Right lobe of liver (tissue), 6 donors: Measurements from ENCODE around the gene APLF. TPM values are rescaled to one million over a fixed set of nuclear protein-coding genes. Genes with fewer than 3 reads are reported as not detected.

ENCODE experiments used
- ATAC-seq, 4 donors: fragments of 200-7000 bp; cut with Tn5 transposase; one replicate each; pipeline ENCODE4 v1.9.1; 2020; ENCODE audit warnings: mild to moderate bottlenecking in 4 of 4, moderate library complexity in 4 of 4
- DNase-seq, 3 donors: peaks; one replicate each; pipeline ENCODE4 v3.0.0-alpha.2; 2020
- H3K27ac ChIP-seq, 3 donors: fragments of 200-600 bp; one replicate each; pipeline ENCODE4 v1.8.0; 2022
- H3K27me3 ChIP-seq, 2 donors: fragments of 200-600 bp; one replicate each; pipeline ENCODE4 v1.8.0; 2022
- H3K36me3 ChIP-seq, 4 donors: fragments of 200-600 bp; sonication (generic) in 1 of 4; one replicate each; pipeline versions ENCODE4 v1.5.1 to v1.8.0; 2017 to 2022; ENCODE audit warnings: control low read depth in 1 of 4
- H3K4me1 ChIP-seq, 4 donors: fragments of 200-600 bp; sonication (generic) in 1 of 4; one replicate each; pipeline versions ENCODE4 v1.5.1 to v1.8.0; 2017 to 2022; ENCODE audit warnings: control low read depth in 1 of 4
- H3K4me3 ChIP-seq, 3 donors: fragments of 200-600 bp; one replicate each; pipeline ENCODE4 v1.8.0; 2022
- H3K9me3 ChIP-seq, 4 donors: fragments of 200-600 bp; sonication (generic) in 1 of 4; one replicate each; pipeline versions ENCODE4 v1.5.1 to v1.8.0; 2017 to 2022; ENCODE audit warnings: control low read depth in 1 of 4
- POLR2A ChIP-seq: fragments of 450-650 bp; IDR thresholded peaks from one replicate; pipeline ENCODE4 v1.6.1; 2017; ENCODE audit warnings: antibody characterized with exemption, mild to moderate bottlenecking
- WGBS: methylation state at CpG from one replicate; pipeline ENCODE4 v1.1.6; 2018; ENCODE audit warnings: low coverage, low lambda C conversion rate; ENCODE audit not compliant: insufficient coverage; ENCODE audit errors: missing lambda C conversion rate; 5-methylcytosine and 5-hydroxymethylcytosine counted together
- intact Hi-C, 2 donors: fragments of 100-400 bp; cut with DNase I; formaldehyde crosslinking; loops; one replicate each; pipeline versions ENCODE4 v1.11.2 to v1.14.1; 2022
- total RNA-seq, 6 experiments: library from RNA; depleted of rRNA in 2 of 6; stranded (reverse); fragments of >200 nt in 2 of 6; fragmentation: NEBNext Ultra II Directional in 3 of 6; extraction: Animal tissue kit (Norgen Biotek cat#: 25700) in 3 of 6; gene quantifications; one replicate each; pipeline versions ENCODE4 v1.1.0 to v1.2.4, GENCODE V29; 2016 to 2023
- TF ChIP-seq, protein P1 (sequence below), 4 donors: fragments of 200-600 bp in 3 of 4; fragments of 450-650 bp in 1 of 4; IDR thresholded peaks; one replicate each; pipeline versions ENCODE4 v1.5.1 to v1.8.0; 2016 to 2022; ENCODE audit warnings: antibody characterized with exemption in 4 of 4, mild to moderate bottlenecking in 2 of 4
- donor health status: DM: no; HTN: yes; CAD: no.
- donor health status: DM: no; HTN: no; CAD: no.
- donor health status: DM: no; HTN: no; CAD: no.
- donor health status: DM: no; HTN: yes; CAD: no.
- donor health status: DM: no; HTN: yes; CAD: no.

Gene APLF
- total RNA-seq, 6 experiments from 2014 or later = 1.3 to 2.3 (median 1.9) TPM

DNA sequence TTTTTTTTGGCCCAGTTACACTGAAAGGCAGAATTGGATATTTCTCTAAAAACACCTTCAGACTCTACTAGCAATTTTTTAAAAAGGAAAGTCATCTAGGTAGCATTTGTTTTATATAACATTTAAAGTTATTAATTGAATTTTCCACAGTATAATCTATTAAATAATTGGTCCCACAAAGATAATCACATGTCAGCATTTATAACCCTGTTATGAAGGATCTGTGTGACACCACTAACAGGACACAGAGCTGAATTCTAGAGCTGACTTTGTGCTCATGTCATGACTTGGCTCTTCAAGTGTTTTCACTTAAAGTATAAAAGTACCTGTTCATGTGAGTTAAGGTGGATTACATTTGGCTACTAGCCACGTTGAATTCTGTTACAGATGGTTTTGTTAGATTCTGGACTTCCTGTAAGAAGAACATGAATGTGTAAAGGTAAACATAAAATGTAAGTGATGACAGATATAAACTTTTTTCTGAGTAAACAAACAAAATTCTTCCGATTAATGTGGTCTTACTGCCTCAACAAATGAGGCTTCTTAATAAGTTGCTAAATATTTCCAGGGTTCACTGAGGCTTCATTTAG is 106.9 kb downstream of the APLF start:
- Histone ChIP-seq H3K9me3 (no peaks in the 10 kb centered on the region), H3K4me1 (no peaks in the 10 kb centered on the region), H3K36me3 (no peaks in the 10 kb centered on the region), H3K27ac (no peak overlapping the region), H3K27me3 (no peaks in the 10 kb centered on the region), H3K4me3 (no peak overlapping the region)
- TF ChIP-seq, protein P1, sequence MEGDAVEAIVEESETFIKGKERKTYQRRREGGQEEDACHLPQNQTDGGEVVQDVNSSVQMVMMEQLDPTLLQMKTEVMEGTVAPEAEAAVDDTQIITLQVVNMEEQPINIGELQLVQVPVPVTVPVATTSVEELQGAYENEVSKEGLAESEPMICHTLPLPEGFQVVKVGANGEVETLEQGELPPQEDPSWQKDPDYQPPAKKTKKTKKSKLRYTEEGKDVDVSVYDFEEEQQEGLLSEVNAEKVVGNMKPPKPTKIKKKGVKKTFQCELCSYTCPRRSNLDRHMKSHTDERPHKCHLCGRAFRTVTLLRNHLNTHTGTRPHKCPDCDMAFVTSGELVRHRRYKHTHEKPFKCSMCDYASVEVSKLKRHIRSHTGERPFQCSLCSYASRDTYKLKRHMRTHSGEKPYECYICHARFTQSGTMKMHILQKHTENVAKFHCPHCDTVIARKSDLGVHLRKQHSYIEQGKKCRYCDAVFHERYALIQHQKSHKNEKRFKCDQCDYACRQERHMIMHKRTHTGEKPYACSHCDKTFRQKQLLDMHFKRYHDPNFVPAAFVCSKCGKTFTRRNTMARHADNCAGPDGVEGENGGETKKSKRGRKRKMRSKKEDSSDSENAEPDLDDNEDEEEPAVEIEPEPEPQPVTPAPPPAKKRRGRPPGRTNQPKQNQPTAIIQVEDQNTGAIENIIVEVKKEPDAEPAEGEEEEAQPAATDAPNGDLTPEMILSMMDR (IDR thresholded peaks at IDR 0.05) = no peak
- no peak for TF ChIP-seq POLR2A
- ATAC-seq (no peak), DNase-seq (no peak)
- WGBS = 77% methylated on average over 2 of the region's 2 CpGs
- intact Hi-C loops = no loop called here

DNA sequence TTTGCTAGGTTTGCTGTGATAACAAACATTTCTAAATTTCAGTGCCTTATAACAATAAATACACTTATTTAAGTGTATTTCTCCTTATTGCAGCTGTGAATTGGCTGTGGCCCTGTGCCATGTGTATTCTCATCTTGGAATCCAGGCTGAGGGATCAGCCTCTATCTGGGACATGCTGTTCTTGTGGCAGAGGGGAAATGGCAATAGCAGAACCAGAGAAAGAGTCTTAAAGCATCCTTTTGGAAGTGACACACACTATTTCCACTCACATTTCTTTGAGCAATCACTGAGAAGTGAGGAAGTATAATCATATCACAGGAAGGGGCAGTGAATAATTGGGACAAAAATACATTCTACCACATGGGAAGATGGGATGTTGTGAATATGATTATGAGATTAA is 109.8 kb downstream of the APLF start:
- TF ChIP-seq, protein P1 (IDR thresholded peaks at IDR 0.05) = no peak
- no peak for TF ChIP-seq POLR2A
- no peak overlapping the region for H3K4me3 ChIP-seq
- intact Hi-C loops = no loop called here

DNA sequence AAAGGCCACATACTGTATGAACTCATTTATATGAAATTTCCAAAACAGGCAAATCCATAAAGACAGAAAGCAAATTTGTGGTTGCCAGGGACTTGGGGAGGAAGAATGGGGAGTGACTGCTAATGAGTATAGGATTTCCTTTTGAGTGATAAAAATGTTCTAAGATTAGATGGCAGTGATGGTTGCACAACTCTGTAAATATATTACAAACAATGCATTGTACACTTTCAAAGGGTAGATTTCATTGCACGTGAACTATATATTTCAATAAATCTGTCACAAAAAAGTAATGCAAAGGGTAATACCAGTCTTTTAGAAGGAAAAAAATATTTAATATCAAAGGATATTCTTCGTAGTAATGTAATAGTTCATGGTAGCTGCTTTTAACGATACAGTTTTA is 112.3 kb downstream of the APLF start:
- Histone ChIP-seq H3K36me3 (no peaks in the 10 kb centered on the region), H3K9me3 (no peaks in the 10 kb centered on the region), H3K4me1 (no peaks in the 10 kb centered on the region), H3K4me3 (no peak overlapping the region), H3K27me3 (no peaks in the 10 kb centered on the region), H3K27ac (no peak overlapping the region)
- intact Hi-C loops = no loop called here
- WGBS = 94% methylated on average over 3 of the region's 3 CpGs
- TF ChIP-seq POLR2A = no peak
- TF ChIP-seq, protein P1 (IDR thresholded peaks at IDR 0.05) = no peak
- ATAC-seq (no peak), DNase-seq (no peak)

More for the DNA sequence above, 109.8 kb downstream of the APLF start:
- Histone ChIP-seq H3K27me3 (no peaks in the 10 kb centered on the region), H3K36me3 (no peaks in the 10 kb centered on the region), H3K4me1 (no peaks in the 10 kb centered on the region), H3K9me3 (no peaks in the 10 kb centered on the region), H3K27ac (no peak overlapping the region)
- DNase-seq (no peak), ATAC-seq (no peak)

DNA sequence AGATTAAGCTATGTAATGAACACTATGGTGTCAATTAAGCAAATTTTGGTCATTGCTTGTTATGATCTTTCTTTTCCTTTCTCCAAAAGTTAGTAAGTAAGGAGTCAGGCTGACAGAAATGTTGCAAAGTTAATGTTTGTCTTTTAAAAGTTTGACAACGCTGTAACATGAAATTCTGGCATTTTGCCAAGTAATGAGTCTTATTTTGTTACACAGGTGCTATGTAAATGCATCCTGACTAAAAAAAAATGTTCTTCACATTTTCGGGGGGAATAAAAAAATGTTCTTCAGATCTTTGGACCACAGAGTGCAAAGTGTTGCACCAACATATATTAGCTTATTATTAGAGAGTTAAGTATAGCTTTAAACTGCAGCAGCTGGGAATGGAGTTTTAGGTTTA is 121.2 kb downstream of the APLF start:
- intact Hi-C loops = no loop called here
- no peak for TF ChIP-seq POLR2A
- TF ChIP-seq, protein P1 (IDR thresholded peaks at IDR 0.05) = no peak
- ATAC-seq = peak in 1 of 4 donors; percentile 33
- no peak overlapping the region for H3K4me3 ChIP-seq
- peaks cover 0 to 12% (median 0%) of the 10 kb centered on the region in 4 donors for H3K4me1 ChIP-seq
- no peak for DNase-seq
- no peaks in the 10 kb centered on the region for H3K9me3 ChIP-seq
- 44% methylated on average over 2 of the region's 2 CpGs for WGBS
- H3K36me3 ChIP-seq = no peaks in the 10 kb centered on the region
- no peaks in the 10 kb centered on the region for H3K27me3 ChIP-seq
- H3K27ac ChIP-seq = no peak overlapping the region

DNA sequence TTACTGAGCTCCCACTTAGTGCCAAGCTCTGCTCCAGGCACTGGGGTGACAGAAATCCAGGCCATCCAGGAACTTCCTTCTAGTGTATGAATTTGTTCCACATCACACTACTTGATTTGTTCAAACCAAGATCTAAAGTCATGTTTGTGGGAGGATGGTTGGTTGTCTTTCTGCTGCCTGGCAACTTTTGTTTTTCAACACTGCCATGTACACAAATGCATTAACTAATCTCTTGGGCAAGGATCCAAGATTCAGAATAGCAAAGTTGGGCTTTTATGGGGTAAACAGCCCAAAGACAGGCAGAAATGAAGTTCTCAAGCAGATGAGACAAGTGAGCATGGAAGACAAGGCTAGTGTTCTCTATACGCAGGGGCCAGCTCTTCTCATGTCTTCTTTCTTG is 122.6 kb downstream of the APLF start:
- no peak overlapping the region for H3K4me3 ChIP-seq
- peaks cover 0 to 18% (median 0%) of the 10 kb centered on the region in 4 donors for H3K4me1 ChIP-seq
- no CpG with 5 or more reads among the region's 1 CpG for WGBS
- H3K27me3 ChIP-seq = no peaks in the 10 kb centered on the region
- DNase-seq (no peak), ATAC-seq (no peak)
- TF ChIP-seq POLR2A = no peak
- TF ChIP-seq, protein P1 (IDR thresholded peaks at IDR 0.05) = no peak
- no peaks in the 10 kb centered on the region for H3K9me3 ChIP-seq
- H3K27ac ChIP-seq = no peak overlapping the region
- no peaks in the 10 kb centered on the region for H3K36me3 ChIP-seq
- intact Hi-C loops = no loop called here
